Stimulated activated CD8-positive, alpha-beta memory T cell treated with anti-CD3 and anti-CD28 coated beads, Interleukin-4, amount 100 ng/mL, for 4 hours (primary cell): ENCODE measurements around the gene EIF5AL1.
"Not testable (repeated sequence)": the region's sequence is repeated elsewhere in the genome, so short reads cannot be mapped to it uniquely, and the experiment has no call there.

Experiments used
- DNase-seq, 2 donors: peaks; one replicate each; pipeline ENCODE4 v3.0.0-alpha.2; 2020; ENCODE audit warnings: low read depth in 2 of 2, low spot score in 1 of 2

EIF5AL1 gene

DNA sequence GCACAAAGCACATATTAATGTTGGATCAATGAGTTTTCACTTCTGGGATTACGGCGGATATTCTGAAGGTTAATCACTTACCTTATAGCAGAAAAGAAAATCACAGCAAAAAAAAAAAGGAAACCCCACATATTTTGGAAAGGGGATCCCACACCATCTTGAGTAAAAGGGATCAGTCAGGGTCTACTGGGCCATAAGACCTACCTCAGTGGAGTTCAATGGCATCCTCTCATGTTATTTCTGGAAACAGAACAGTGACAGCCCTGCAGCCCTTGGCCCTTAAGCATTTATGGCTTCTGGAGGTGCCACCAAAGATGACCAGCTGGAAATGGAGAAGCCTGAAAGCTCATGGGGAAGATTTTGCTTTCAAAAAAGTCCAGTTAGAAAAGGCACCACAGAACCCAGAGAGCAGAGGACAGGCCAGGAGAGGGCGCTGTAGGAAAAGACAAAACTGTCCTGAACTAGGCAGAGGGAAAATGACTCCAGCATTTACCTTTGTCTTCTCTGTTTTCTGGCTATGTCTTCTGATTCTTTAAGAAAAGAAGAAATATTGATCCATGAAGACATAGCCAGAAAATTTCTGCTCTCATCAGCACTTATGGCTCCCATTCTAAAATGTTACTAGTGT is 2.9 kb upstream of the EIF5AL1 start:
- not testable (repeated sequence) for DNase-seq

DNA sequence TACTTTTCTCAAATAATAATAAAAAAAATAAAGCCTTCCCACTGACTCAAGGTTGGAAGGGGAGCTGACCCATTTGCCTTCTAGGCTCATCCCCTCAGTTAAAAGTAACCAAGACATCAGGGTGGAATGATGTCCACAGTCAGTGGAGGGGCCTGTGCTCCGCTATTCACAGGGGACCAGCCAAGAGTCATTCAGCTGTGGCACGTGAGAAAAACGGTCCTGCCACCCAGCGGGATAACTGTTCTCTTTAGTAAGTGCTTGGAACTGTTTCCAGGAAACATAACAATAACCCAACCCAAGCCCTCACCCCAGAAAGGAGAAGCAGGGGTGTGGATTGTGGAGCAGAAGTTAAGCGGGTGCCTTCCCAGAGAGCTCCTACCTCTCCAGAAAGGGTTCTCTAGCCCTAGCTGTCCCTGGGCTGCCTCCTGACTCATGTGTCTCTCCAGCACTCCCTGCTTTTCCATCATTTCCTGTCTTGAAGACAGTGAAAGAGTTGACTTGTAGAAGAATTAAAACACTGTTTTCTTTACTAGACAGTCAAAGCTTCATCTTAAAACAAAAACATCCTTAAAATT is 2.3 kb upstream of the EIF5AL1 start:
- DNase-seq, result not testable (repeated sequence)

DNA sequence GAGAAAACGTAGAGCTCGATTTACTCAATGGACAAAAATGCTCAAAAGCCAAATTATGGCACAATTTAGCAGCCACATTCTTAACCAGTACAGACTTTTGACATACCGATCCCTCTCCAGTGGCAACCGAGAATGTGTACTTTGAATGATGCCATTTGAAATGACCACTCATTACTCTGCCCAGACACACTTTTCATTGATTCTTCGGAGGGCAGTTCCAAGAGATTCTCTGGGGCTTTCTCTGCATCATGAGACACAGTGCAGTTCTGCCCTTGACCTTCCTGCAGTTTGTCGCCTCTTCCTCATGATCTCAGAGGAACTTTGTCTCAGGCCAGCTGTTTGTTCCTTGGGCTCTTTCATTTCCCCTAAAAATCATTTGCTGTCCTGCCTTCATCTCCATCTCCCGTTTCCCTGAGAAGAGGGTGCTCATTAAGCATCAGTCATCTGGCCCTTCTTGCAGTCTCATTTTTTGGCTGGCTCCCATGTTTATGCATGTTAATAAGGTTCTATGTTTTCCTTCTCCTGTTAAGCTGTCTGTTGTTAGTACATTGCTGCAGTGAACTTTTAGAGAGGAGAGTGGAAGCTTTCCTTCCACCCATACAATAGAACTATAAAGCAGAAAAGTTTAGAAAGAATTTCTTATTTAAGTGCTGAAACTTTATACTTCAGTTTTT is 4.3 kb downstream of the EIF5AL1 start:
- DNase-seq, result not testable (repeated sequence)

- DNase-seq, result not testable (repeated sequence)
Observed at GRCh38 chr10:79517567-79517966, 5.2 kb downstream of the EIF5AL1 start.

DNA sequence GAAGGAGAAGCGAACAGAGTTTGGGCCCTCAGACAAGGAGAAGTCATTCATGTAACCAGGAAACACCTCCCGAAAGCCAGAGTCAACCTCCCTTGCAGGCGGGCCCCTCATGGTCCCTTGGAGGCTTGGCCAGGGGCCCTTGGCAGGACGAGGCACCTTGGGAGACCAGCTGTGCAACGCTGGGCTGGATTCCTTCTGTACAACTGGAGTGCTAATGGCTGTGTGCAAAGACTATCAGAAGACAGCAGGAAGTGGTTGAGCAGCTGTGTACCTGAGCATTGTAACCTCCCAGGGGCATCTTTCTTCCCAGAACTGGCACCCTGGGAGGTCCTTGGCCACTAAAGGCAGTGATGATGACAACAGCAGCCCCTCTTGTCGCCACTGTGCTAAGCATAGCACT is 9.4 kb downstream of the EIF5AL1 start:
- DNase-seq, result not testable (repeated sequence)

- not testable (repeated sequence) for DNase-seq
Observed at GRCh38 chr10:79522464-79522863, 10.1 kb downstream of the EIF5AL1 start.

- DNase-seq, result not testable (repeated sequence)
Observed at GRCh38 chr10:79523157-79523853, 11.0 kb downstream of the EIF5AL1 start.

DNA sequence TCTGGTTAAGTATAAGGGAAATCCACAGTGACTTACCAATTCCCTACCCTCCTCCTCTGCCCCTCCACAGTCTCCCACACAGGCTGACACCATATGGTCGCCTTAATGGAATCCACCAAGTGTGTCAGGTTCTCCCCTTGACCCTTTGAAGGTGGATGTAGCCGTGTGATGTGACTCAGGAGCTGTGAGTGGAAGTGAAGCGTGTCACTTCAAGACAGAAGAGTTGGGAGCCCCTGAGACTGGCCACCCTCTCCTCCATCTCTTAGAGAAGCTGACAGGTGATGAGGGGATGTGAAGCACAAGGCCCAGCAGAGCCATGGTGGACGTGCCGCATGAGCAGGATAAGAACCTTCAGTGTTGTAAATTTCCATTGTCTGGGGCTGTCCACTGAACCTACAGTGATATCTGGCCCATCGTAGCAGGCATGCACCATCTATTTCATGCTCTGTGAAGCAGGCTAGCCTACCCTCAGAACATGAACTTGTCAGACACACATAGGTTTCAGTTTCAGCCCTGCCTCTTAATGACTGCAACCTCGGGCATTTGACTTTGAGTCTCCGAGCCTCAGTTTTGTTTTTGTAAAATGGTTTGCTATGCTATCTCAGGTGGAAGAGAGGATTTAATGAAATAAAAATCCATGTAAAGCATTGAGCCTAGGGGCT is 12.8 kb downstream of the EIF5AL1 start:
- DNase-seq, result not testable (repeated sequence)

DNA sequence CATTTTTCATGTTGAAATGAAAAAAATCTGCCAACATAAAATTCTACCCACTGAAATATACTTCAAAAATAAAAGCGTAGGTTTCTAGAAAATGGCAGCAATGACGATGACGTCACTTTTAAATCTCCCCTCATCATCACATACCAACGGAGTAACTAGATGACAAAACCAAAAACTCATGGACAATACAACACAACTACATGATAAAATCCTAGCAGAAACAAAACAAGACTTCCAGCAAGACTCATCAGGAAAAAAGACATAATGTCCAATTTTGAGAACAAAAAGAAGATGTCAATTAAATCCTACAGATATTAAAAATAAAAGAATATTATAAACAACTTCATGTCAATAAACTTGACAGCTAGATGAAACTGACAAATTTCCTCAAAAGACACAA is 15.9 kb downstream of the EIF5AL1 start:
- not testable (repeated sequence) for DNase-seq

- not testable (repeated sequence) for DNase-seq
Observed at GRCh38 chr10:79533142-79533902, 21.0 kb downstream of the EIF5AL1 start.

- DNase-seq, result not testable (repeated sequence)
Observed at GRCh38 chr10:79533903-79534175, 21.5 kb downstream of the EIF5AL1 start.

DNA sequence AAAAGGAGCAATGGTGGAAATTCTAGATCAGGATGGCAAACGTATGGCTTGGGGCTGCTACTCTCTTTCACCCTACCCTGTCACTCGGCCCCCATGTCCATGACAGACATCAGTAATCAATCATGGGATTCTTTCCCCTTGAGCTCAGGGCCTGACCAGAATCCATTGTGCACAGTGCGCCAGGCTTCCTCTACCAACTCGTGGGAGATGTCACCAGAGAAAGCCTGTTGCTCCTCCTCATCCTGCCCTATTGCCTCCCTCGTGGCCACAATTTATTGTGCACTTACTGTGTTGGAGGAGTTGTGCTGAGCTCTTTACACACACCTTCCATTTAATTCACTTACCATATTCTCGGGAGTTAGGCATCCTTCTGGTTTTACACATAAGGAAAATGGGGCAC is 26.0 kb downstream of the EIF5AL1 start:
- DNase-seq, result not testable (repeated sequence)

DNA sequence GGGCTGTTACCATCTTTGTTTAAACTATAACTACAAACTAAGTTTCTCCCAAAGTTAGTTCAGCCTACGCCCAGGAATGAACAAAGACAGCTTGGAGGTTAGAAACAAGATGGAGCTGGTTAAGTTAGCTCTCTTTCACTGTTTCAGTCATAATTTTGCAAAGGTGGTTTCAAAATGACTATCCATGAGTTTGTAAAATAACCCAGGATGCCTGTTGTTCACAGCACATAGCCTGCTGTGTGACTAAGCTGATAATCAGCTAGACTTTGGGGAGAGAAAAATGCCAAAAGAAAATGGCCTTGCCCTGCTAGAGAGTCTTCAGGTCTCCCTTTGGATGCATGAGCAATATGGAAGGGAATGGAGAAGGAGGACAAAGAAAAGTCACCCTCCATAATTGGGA is 28.6 kb downstream of the EIF5AL1 start:
- DNase-seq, result not testable (repeated sequence)

DNA sequence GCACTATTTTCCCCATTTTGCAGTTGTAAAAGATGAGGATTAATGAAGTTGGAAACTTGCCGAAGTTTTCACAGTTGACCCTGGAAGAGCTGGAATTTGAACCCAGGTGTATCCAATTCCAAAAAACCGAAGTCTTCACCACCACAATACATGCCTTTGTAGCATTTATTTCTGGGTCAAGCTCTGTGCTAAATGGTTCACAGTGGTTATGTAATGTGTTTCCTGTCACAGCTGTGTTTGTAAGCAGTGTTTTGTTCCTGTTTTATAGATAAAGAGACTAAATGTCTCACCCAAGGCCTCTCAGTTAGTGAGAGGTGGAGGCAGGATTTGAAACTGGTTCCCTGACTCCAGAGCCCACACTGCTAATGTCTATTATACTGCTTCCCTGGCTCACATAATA is 30.3 kb downstream of the EIF5AL1 start:
- DNase-seq, result no peak

DNA sequence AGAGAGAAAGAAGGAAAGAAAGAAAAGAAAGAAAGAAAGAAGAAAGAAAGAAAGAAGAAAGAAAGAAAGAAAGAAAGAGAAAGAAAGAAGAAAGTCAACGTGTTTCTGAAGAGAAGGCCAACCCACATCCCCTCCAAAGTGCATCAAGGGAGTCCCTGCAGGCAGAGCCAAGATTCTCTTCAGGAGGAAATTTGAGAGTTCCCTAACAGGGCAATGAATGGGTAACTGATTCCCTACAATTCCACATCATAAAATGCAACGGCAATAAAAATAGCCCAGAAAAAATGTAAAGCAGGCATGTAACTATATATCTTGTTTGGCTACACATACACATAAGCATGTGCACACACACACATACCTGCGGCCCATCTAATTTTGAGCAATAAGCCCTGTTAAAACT is 32.1 kb downstream of the EIF5AL1 start:
- not testable (repeated sequence) for DNase-seq

DNA sequence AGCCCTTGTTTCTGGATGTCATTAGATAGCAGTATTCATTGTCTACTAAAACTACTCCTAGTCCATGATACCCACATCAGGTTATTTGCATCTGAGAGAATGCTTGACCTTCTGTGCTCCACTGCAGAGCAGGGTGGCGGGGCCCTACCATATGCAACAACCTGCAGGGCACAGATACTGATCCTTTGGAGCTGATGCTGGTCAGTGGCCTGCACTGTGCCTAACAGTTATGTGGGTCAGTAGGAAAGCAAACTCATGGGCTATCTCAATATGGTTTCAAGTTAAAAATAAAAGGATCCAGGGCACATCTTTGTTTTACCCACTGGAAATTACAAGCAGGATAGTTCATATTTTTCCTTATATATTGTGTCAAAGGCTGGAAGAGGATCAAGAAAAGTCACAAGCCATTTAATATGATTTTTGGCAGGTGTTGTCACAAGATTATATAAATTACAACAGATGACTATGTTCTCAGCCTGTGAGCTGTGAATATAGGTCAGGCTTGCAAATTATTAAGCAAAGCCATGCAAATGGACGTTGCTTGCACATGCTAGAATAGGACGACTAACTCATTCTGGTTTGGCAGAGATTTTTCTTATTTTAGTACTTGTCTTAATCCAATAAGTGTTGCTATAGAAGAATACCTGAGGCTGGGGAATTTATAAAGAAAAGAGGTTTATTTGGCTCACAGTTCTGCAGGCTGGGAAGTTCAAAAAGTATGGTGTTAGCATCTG is 32.8 kb downstream of the EIF5AL1 start:
- not testable (repeated sequence) for DNase-seq

GRCh38 chr10:79547128-79547527 is 34.8 kb downstream of the EIF5AL1 start:
- not testable (repeated sequence) for DNase-seq

GRCh38 chr10:79547973-79548372 is 35.6 kb downstream of the EIF5AL1 start:
- DNase-seq, result no peak

DNA sequence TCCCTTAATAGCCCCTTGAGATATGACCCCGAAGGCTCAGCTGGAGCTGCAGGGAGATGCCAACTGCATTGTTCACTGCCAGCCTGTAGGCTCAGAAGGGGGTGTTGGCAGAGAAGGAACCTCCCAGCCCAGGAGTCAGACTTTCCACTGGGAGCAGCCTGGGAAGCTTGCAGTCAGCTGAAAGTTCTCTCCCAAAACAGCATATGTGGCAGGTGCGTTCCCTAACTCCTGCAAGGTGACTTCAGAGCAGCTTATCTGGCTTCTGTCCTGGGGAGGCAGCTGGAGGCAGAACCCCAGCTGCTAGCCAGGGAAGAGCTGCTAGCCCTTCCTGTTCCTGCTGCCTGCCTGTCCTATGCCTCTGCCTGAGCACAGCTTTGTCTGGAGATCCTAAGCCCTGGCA is 39.8 kb downstream of the EIF5AL1 start:
- no peak for DNase-seq
